Neural crest cell (in vitro differentiated cells): Measurements from ENCODE around the gene AGMO. TPM values are rescaled to one million over a fixed set of nuclear protein-coding genes. Genes with fewer than 3 reads are reported as not detected.

ENCODE experiments used
- DNase-seq: peaks from one replicate; pipeline ENCODE4 v3.0.0; 2021; ENCODE audit warnings: low read depth, mixed read lengths, low spot score
- H3K27ac Mint-ChIP-seq: one replicate; pipeline ENCODE4 v1.8.0; 2021; ENCODE audit warnings: mild to moderate bottlenecking, mixed read lengths; ENCODE audit not compliant: unreplicated experiment
- H3K27me3 Mint-ChIP-seq: 2 replicates; pipeline ENCODE4 v1.8.0; 2021; ENCODE audit warnings: low read depth, mild to moderate bottlenecking, mixed read lengths
- H3K36me3 Mint-ChIP-seq: 2 replicates; pipeline ENCODE4 v1.8.0; 2021; ENCODE audit warnings: low read depth, mild to moderate bottlenecking, mixed read lengths
- H3K4me1 Mint-ChIP-seq: 2 replicates; pipeline ENCODE4 v1.8.0; 2021; ENCODE audit warnings: mixed read lengths
- H3K4me3 Mint-ChIP-seq: one replicate; pipeline ENCODE4 v1.8.0; 2021; ENCODE audit warnings: mild to moderate bottlenecking, mixed read lengths
- H3K9me3 Mint-ChIP-seq: 2 replicates; pipeline ENCODE4 v1.8.0; 2021; ENCODE audit warnings: mixed read lengths
- total RNA-seq: library from RNA; stranded (reverse); gene quantifications from 2 replicates; pipeline ENCODE4 v1.2.1, GENCODE V29; 2021
- TF ChIP-seq, protein P1 (sequence below): fragments of 200-600 bp; sonication (generic); conservative IDR thresholded peaks from 2 replicates; pipeline ENCODE4 v1.5.0; 2021; ENCODE audit warnings: antibody characterized with exemption, mild to moderate bottlenecking

AGMO gene
- total RNA-seq, 1 donor from 2014 or later, result 0.51 TPM

DNA sequence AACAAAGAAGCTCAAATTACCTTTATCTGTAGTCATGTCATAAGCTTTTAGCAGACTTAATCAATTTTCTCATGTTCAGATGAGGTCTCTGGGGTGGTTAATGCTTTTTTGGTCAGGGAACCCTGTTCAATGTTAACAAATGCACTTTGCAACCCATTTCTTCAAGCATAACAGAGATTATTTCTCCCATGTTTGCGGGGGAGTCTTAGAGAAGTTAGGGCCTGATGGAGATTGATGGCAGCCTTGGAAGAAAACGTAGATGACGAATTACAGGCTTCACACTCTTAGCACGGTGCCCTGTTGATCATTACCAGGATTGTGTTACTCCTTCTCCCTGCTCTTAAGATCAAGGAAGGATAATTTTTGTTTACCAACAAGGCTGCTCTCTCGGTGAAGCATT lies 76.4 kb downstream of the AGMO start:
- peaks cover 4% of the 10 kb centered on the region for H3K4me1 Mint-ChIP-seq
- no peaks in the 10 kb centered on the region for H3K36me3 Mint-ChIP-seq
- no peak for DNase-seq
- H3K27me3 Mint-ChIP-seq, result no peaks in the 10 kb centered on the region
- TF ChIP-seq, protein P1, sequence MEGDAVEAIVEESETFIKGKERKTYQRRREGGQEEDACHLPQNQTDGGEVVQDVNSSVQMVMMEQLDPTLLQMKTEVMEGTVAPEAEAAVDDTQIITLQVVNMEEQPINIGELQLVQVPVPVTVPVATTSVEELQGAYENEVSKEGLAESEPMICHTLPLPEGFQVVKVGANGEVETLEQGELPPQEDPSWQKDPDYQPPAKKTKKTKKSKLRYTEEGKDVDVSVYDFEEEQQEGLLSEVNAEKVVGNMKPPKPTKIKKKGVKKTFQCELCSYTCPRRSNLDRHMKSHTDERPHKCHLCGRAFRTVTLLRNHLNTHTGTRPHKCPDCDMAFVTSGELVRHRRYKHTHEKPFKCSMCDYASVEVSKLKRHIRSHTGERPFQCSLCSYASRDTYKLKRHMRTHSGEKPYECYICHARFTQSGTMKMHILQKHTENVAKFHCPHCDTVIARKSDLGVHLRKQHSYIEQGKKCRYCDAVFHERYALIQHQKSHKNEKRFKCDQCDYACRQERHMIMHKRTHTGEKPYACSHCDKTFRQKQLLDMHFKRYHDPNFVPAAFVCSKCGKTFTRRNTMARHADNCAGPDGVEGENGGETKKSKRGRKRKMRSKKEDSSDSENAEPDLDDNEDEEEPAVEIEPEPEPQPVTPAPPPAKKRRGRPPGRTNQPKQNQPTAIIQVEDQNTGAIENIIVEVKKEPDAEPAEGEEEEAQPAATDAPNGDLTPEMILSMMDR, result no peak
- H3K27ac Mint-ChIP-seq, result no peak overlapping the region
- no peak overlapping the region for H3K4me3 Mint-ChIP-seq
- no peaks in the 10 kb centered on the region for H3K9me3 Mint-ChIP-seq

DNA sequence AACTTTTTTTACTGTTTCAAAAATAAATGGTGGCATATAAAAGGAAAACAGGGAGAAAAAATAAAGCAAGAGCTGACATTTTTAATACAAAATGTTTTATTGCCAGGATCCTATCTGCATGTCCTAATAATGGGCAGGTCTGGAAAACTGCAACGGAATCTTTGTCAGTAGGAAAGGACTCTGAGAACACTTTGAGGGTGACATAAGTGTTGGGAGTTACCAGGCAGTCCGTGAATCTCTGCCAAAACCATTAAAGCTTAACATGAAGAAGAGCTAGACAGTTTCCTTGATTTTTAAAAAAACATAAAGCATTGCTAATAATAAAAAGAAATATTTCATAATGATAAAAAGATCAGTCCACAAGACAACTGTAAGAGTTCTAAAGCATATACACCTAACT lies 80.7 kb downstream of the AGMO start:
- H3K27ac Mint-ChIP-seq, result no peak overlapping the region
- H3K27me3 Mint-ChIP-seq, result no peaks in the 10 kb centered on the region
- H3K36me3 Mint-ChIP-seq, result no peaks in the 10 kb centered on the region
- no peak for DNase-seq
- H3K9me3 Mint-ChIP-seq, result no peaks in the 10 kb centered on the region
- TF ChIP-seq, protein P1, result no peak
- H3K4me3 Mint-ChIP-seq, result no peak overlapping the region
- no peaks in the 10 kb centered on the region for H3K4me1 Mint-ChIP-seq

DNA sequence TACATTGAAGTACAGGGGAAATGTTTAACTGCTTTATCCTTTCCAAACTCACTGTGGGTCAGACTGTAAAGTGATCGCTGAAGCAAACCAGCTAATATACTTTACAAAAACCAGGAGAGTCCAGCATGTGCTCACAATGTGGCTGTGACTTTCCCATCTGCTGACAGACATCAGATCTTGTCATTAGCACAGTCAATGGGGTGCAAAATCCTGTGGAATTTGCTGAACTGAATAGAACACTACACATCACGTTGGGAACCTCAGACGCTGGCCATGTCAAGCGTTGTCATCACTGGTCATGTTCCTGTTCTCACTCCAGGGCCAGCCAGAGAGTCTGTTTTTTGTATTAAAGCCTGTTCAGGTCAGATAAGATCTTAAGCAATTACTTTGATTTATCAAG lies 83.4 kb downstream of the AGMO start:
- TF ChIP-seq, protein P1, result no peak
- Mint-ChIP-seq H3K27me3 (no peaks in the 10 kb centered on the region), H3K27ac (no peak overlapping the region), H3K4me1 (no peaks in the 10 kb centered on the region), H3K9me3 (peaks cover 3% of the 10 kb centered on the region), H3K36me3 (peaks cover 2% of the 10 kb centered on the region), H3K4me3 (no peak overlapping the region)
- DNase-seq, result no peak

DNA sequence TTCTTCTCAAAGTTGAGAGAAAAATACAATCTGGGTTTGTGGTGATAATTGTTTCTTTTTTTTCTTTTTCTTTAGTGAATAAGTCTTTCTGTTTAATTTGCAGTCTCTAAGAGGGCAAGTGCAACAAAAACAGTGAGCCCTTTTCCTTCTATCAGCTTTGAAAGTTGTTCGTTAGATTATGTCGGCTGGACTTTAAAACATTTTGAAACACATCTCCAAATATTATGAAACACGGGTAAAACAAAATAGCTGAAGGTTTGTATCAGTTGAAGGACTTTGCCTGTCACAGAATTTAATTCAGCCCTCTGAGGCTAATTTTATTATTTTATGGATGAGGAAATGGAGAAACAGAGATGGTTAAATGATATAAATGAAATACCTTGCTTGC lies 85.3 kb downstream of the AGMO start:
- TF ChIP-seq, protein P1, result no peak
- Mint-ChIP-seq H3K27me3 (no peaks in the 10 kb centered on the region), H3K4me1 (no peaks in the 10 kb centered on the region), H3K36me3 (peaks cover 2% of the 10 kb centered on the region), H3K4me3 (no peak overlapping the region), H3K27ac (no peak overlapping the region), H3K9me3 (peaks cover 7% of the 10 kb centered on the region)
- no peak for DNase-seq

DNA sequence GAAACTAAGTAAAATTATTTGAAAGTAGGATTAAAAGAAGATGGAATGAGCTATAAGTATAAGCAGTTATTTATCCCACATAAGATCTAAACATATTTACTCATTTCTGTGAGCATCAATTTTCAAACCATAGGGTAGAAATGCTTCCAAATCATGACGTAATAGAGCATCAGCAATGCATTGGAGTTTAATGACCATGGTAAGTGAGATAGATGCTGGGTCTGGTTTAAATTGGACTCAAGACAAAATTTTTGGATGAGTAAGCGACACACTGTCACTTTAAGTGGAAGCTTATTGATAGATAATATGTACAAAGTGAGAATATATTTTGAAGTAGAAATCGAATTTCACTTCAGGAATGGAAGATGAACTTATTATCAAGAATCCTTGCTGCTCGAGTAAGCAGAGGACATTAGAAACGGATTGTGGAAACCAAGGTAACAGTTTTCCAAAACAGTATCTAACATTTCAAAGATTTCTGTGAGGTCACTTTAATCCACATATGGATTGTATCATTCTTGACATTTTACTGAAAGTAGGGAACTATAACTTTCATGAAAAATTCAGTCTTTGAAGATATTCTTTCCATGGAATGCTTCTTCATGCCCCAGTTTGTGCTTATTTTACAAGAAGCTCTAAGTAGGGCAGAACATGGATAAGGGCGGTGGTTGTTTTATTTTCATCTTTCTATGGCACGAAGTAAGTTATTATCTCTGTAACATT lies 85.8 kb downstream of the AGMO start:
- peaks cover 7% of the 10 kb centered on the region for H3K9me3 Mint-ChIP-seq
- no peak overlapping the region for H3K27ac Mint-ChIP-seq
- peaks cover 2% of the 10 kb centered on the region for H3K36me3 Mint-ChIP-seq
- no peak for DNase-seq
- no peaks in the 10 kb centered on the region for H3K4me1 Mint-ChIP-seq
- TF ChIP-seq, protein P1, result no peak
- no peak overlapping the region for H3K4me3 Mint-ChIP-seq
- no peaks in the 10 kb centered on the region for H3K27me3 Mint-ChIP-seq

DNA sequence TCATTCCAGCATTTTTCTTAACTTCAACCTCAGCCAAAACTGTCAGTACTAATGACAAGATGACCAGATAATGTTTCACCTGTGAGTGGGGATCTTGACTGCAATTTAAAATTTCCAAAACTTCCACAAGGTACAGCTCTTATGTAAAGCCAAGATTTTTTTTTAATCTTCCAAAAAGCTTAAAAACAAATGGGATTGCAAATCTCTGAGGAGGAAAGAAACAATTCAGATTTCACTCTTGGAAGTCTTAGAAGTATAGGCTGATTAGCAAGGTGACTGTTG lies 90.2 kb downstream of the AGMO start:
- H3K4me1 Mint-ChIP-seq, result no peaks in the 10 kb centered on the region
- no peaks in the 10 kb centered on the region for H3K27me3 Mint-ChIP-seq
- no peak overlapping the region for H3K27ac Mint-ChIP-seq
- H3K36me3 Mint-ChIP-seq, result peaks cover 2% of the 10 kb centered on the region
- no peak overlapping the region for H3K4me3 Mint-ChIP-seq
- TF ChIP-seq, protein P1, result no peak
- peaks cover 7% of the 10 kb centered on the region for H3K9me3 Mint-ChIP-seq
- DNase-seq, result no peak
